ENCODE data around the gene ST8SIA1. TPM values are rescaled to one million over a fixed set of nuclear protein-coding genes. Genes with fewer than 3 reads are reported as not detected.

The ST8SIA1 gene
- total RNA-seq, 1 donor = 0.54 TPM

DNA sequence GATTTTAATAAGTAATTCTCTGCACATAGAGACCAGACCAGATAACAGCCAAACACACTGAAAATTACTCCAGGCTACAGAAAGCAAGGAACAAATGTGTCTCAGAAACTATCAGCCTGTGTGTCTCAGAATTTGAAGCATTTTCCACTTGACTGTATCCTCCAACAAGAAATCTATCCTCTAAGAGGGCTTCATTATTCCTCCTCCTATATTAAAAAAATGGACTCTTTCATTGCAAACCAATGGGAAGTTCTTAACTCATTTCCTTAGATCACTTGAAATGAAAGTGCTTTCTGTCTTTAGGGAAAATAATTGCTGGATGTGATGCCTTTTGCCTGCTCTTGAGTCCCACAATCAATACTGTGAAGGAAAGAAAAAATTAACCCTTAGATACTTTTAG is 2.3 kb downstream of the ST8SIA1 start:
- DNase-seq (ENCODE audit: low read depth in 2 of 3, low spot score in 2 of 3) = no peak

GRCh38 chr12:22329621-22330020 is 4.9 kb downstream of the ST8SIA1 start:
- peak in 1 of 3 donors; percentile 58 for DNase-seq (ENCODE audit: low read depth in 2 of 3, low spot score in 2 of 3)

DNA sequence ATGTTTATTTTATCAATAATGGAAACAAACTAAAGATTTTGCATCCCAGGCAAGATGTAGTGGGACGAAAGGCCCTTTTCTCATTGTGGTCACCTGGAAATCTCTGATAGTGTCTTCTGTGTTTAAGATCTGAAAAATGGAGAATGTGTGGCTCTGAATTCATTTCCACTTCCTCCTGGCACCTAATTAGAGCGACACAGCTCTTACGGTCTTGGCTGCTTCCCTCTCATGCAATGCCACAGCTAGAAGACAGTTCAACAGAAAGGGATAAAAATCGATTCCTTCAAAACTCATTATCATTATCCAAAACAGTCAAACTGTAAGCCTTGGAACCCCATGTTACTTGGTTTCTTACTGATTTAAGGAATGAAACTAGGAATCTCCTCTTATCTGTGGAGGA is 9.3 kb downstream of the ST8SIA1 start:
- peak in 1 of 3 donors; percentile 37 for DNase-seq (ENCODE audit: low read depth in 2 of 3, low spot score in 2 of 3)

- no peak for DNase-seq (ENCODE audit: low read depth in 2 of 3, low spot score in 2 of 3)
Observed at GRCh38 chr12:22322091-22322490, 12.4 kb downstream of the ST8SIA1 start.

- peak in 2 of 3 donors; percentile 63 to 79 for DNase-seq (ENCODE audit: low read depth in 2 of 3, low spot score in 2 of 3)
Observed at GRCh38 chr12:22321638-22322037, 12.9 kb downstream of the ST8SIA1 start.

DNA sequence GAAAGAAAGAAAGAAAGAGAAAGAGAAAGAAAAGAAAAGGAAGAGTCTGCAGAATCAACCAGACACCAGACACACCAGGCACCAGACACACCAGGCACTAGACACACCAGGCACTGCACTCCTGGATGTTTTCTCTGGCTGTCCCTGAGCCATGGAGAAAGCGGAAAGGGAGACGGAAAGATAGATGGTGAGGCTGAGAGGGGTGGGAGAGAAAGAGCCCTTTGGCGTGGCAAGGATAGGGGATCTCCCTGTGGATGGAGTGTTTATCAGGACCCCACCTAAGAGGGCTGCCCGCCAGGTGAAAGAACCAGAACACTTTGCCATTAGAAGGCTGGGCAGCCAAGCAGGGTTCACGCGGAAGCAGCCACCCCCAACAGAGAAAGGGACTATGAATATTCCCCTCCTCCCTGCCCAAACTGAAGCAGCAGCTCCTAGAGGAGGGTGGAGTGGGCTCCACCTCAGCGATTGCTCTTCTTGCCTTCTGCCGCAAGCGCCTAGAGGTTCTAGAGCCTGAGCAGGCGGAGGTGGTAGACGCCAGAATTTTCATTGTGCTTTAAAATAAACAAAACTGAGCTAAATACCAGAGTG is 13.4 kb downstream of the ST8SIA1 start:
- no peak for DNase-seq (ENCODE audit: low read depth in 2 of 3, low spot score in 2 of 3)

DNA sequence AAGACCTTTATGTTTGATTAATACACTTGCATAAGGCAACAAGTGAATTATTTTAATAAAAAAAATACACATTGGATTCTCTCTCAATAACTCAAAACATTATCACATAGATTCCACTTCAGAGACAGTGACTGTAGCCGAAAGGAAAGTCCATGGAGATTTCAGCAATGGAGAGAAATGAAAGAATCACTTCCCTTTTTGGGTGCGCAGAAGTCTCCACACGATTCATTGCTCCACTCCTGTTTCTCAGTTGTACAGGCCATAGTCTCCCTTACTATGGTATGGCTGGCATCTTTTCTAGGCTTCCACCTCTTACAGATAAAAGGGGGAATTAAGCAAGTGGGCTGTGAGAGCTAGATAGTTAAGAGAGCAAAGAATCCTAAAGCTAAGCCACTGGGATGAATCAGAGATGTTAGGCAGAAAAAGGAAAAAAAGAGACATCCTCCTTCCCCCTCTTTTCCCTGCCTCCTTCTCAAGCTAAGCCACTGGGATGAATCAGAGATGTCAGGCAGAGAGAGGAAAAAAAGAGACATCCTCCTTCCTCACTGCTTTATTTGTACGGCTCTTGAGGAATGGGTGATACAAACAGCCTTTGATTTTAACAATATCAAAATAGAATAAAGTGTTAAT is 16.3 kb downstream of the ST8SIA1 start:
- DNase-seq (ENCODE audit: low read depth in 2 of 3, low spot score in 2 of 3) = no peak

GRCh38 chr12:22313963-22314330 is 20.6 kb downstream of the ST8SIA1 start:
- no peak for DNase-seq (ENCODE audit: low read depth in 2 of 3, low spot score in 2 of 3)

GRCh38 chr12:22313286-22313962 is 21.1 kb downstream of the ST8SIA1 start:
- DNase-seq (ENCODE audit: low read depth in 2 of 3, low spot score in 2 of 3) = no peak

DNA sequence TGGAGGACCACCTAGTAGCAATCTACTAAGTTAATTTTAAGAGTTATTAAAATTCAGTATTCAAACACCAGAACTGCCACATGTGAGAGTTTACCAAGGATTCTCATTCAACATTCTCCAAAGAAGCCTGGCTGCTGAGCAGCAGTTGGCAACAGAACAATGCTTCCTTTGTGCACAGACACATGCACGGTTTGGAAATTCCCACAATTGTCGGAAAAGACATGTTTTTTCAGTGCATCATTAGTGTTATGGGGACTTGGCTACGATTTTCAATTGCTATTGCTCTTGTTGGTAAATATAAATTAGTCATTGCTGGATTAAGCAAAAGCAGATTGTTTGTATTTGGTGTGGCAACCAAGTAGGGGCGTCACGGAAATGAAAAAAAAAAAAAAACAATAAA is 22.2 kb downstream of the ST8SIA1 start:
- DNase-seq (ENCODE audit: low read depth in 2 of 3, low spot score in 2 of 3) = no peak

DNA sequence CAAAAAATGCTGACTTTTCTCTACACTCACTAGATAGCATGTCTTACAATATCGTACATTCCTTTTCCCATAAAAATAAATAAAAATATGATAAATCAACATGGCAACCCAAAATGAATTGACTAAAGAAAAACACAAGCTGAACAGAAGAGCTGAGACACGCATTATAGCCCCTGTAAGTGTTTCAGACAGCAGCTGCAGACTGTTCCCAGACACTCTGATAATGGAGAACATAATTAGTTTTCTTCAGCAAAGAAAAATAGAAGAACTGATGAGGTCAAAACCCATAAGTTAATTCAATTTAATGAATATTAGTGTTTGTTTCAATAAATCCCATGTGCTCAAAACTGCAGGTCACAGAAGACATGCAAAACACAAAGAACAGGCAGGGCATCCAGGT is 23.8 kb downstream of the ST8SIA1 start:
- no peak for DNase-seq (ENCODE audit: low read depth in 2 of 3, low spot score in 2 of 3)

GRCh38 chr12:22310275-22310674 is 24.2 kb downstream of the ST8SIA1 start:
- no peak for DNase-seq (ENCODE audit: low read depth in 2 of 3, low spot score in 2 of 3)

DNA sequence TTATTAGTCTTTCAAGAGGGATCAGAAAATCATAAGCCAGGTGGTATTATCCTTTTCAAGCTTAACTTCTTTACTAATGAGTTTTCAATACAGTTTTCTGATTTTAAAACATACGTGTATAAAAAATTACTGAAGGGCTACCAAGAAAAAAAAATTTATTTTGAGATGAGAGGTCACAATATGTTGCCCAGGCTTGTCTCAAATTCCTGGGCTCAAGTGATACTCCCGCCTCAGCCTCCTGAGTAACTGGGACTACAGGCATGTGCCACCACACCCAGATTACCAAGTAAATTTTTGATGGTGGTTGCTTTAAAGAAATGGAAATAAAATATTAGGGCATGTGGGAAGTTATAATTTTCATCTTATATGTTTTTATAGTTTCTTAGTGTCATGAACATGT is 26.7 kb downstream of the ST8SIA1 start:
- DNase-seq (ENCODE audit: low read depth in 2 of 3, low spot score in 2 of 3) = no peak

GRCh38 chr12:22306311-22306710 is 28.2 kb downstream of the ST8SIA1 start:
- no peak for DNase-seq (ENCODE audit: low read depth in 2 of 3, low spot score in 2 of 3)

DNA sequence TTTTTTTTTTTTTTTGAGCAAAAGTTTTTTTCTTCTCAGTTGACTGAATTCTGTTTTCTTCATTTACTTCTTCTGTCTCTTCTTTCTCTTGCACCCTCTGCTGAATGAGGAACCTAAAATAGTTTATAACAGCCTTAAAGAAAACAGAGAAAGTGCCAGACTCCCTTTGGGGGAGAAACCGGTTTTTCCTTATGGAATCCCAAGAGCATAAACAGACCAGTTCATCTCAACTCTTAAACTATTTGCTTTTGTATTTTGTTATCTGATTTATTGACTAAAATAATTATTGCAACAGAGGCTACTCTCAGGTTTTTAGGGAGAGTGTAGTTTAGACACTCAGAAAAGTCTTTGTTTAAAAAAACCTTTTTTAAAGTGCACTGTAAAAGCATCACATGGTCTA is 30.2 kb downstream of the ST8SIA1 start:
- no peak for DNase-seq (ENCODE audit: low read depth in 2 of 3, low spot score in 2 of 3)

DNA sequence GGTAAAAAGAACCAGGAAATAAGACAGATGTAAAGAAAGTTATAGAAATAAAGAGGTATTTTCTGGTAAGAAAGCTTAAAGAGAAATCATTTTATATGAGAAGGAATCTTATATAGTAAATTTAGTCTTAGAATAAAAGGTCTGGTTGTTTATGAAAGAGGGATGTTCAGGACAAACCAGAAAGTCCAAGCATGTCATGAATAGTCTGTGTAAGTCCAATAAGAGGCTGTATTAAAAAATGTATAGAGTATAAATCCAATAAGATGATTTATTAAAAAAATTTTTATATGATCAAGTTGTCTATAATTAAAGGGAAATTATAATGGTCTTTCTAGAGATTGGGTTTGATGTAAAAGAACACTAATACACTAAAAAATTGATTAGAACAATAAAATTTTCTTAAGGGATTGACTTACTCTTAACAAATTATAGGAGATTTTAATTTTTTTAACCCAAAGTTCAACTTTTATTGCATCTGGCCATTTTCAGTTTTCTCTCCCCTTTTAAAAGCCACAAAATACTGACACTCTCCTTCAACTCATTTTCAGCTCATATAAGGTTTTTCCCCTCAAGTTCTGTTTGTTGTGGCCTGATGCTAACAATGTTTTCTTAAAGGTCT is 35.1 kb downstream of the ST8SIA1 start:
- DNase-seq (ENCODE audit: low read depth in 2 of 3, low spot score in 2 of 3) = peak in 1 of 3 donors; percentile 16

DNA sequence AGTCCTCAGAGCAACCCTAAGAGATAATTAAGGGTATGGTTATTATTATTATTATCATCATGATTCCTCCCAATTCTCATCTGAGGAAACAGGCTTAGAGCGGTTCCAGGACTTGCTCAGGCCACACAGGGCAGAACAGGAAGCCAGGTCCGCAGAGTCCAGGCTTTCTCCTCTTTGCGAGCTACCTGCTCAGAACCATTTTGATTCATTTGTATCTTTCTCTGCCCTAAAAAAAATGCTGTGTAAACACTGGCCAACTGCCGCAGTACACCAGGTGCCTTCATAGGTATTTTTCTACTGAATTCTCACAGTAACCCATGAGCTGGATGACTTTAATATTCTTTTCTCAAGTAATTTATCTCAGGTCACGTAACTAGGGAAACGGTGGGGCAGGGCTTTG is 45.3 kb downstream of the ST8SIA1 start:
- no peak for DNase-seq (ENCODE audit: low read depth in 2 of 3, low spot score in 2 of 3)

- peak in 2 of 3 donors; percentile 29 to 59 for DNase-seq (ENCODE audit: low read depth in 2 of 3, low spot score in 2 of 3)
Observed at GRCh38 chr12:22287776-22288621, 46.5 kb downstream of the ST8SIA1 start.

GRCh38 chr12:22287101-22287500 is 47.4 kb downstream of the ST8SIA1 start:
- no peak for DNase-seq (ENCODE audit: low read depth in 2 of 3, low spot score in 2 of 3)

DNA sequence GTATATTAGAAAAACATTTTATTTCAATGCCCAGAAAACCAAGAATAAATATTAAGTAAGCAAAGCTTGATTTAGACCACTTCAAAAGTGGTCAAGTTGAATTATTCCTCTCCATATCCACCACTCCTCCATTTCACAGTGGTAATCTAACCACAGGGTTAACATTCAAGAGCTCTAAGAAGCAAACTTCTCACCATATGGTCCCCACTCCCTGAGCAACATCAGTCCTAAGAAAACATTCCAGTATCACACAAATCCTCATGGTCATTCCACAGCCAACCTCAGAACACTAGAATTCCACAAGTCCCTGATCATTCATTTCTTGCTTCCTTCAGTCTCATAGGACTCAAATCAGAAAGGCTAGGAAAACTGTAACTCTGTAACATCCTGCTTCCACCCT is 47.9 kb downstream of the ST8SIA1 start:
- no peak for DNase-seq (ENCODE audit: low read depth in 2 of 3, low spot score in 2 of 3)

DNA sequence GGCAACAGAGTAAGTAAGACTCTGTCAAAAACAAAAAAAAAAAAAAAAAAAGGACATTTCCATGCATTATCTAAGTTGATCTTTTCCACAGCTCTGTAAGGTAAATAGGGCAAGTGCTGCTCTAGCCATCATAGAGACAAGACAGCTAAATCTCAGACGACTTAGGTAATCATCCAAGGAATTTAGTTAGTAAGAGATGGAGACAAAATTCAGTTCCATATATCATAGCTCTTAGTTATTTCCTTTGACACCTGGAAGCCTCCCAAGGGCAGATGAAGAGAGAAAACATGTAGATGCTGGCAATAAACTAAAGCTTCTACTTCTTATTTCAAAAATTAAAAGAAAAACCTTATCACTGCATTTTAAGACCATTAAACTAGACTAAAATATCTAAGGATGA is 48.7 kb downstream of the ST8SIA1 start:
- no peak for DNase-seq (ENCODE audit: low read depth in 2 of 3, low spot score in 2 of 3)
